ENCODE data around the gene PRKCH. TPM values are rescaled to one million over a fixed set of nuclear protein-coding genes. Genes with fewer than 3 reads are reported as not detected.

Gene PRKCH
- total and polyA plus RNA-seq, 2 donors from 2014 or later, result 8.3 to 47.0 TPM

GRCh38 chr14:61401461-61401860 is 80.1 kb downstream of the PRKCH start:
- no peak for DNase-seq
- no peaks in the 10 kb centered on the region for H3K36me3 ChIP-seq (ENCODE audit: control insufficient read depth in 2 of 3, insufficient read depth in 3 of 3, low read length in 3 of 3)
- no peak for FAIRE-seq
- H3K9ac ChIP-seq (ENCODE audit: low read length in 3 of 3), result no peak overlapping the region
- no peaks in the 10 kb centered on the region for H3K27me3 ChIP-seq (ENCODE audit: control insufficient read depth, insufficient read depth, low read length)
- peaks cover 0 to 3% (median 0%) of the 10 kb centered on the region in 3 donors for H3K4me1 ChIP-seq (ENCODE audit: control insufficient read depth in 2 of 3, insufficient read depth in 2 of 3, low read depth in 1 of 3, low read length in 3 of 3)
- no peak overlapping the region for H3K27ac ChIP-seq (ENCODE audit: low read depth in 2 of 2, low read length in 2 of 2)
- intact Hi-C loops (cut with DNase I), result no loop called here
- H3K4me3 ChIP-seq (ENCODE audit: low read length in 3 of 3), result no peak overlapping the region
- no peaks in the 10 kb centered on the region for H3K9me3 ChIP-seq (ENCODE audit: control insufficient read depth in 2 of 3, insufficient read depth in 1 of 3, low read length in 3 of 3)
- TF ChIP-seq CTCF (IDR thresholded peaks at IDR 0.05; ENCODE audit: borderline replicate concordance, extremely low read depth, insufficient read depth), result no peak

DNA sequence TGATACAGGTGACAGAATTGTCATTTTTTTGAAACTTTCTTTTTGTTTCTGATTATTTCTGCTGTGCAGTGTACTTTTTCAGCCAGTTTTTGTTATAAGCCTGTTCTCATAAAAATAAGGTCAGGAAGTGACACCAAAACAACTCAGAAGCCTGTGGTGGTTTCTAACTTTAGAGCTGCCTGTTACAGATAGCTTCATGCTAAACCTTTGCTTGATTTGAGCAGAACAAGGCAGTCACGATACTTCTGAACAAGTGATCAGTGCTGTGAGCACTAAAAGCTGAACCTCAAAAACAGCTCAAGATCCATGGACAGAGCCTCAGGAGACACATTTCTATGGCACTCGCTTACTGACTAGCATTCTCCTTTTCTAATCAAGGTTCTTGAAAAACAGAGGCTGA is 82.0 kb downstream of the PRKCH start:
- no peaks in the 10 kb centered on the region for H3K36me3 ChIP-seq (ENCODE audit: control insufficient read depth in 2 of 3, insufficient read depth in 3 of 3, low read length in 3 of 3)
- H3K9ac ChIP-seq (ENCODE audit: low read length in 3 of 3), result no peak overlapping the region
- no peak overlapping the region for H3K4me3 ChIP-seq (ENCODE audit: low read length in 3 of 3)
- H3K27me3 ChIP-seq (ENCODE audit: control insufficient read depth, insufficient read depth, low read length), result no peaks in the 10 kb centered on the region
- H3K27ac ChIP-seq (ENCODE audit: low read depth in 2 of 2, low read length in 2 of 2), result no peak overlapping the region
- FAIRE-seq (no peak), DNase-seq (no peak)
- H3K4me1 ChIP-seq (ENCODE audit: control insufficient read depth in 2 of 3, insufficient read depth in 2 of 3, low read depth in 1 of 3, low read length in 3 of 3), result peaks cover 0 to 3% (median 0%) of the 10 kb centered on the region in 3 donors
- H3K9me3 ChIP-seq (ENCODE audit: control insufficient read depth in 2 of 3, insufficient read depth in 1 of 3, low read length in 3 of 3), result no peaks in the 10 kb centered on the region
- TF ChIP-seq CTCF (IDR thresholded peaks at IDR 0.05; ENCODE audit: borderline replicate concordance, extremely low read depth, insufficient read depth), result no peak
- intact Hi-C loops (cut with DNase I), result no loop called here

- TF ChIP-seq CTCF (IDR thresholded peaks at IDR 0.05; ENCODE audit: borderline replicate concordance, extremely low read depth, insufficient read depth), result no peak
Observed at GRCh38 chr14:61404637-61405036, 83.3 kb downstream of the PRKCH start.

GRCh38 chr14:61406198-61406597 is 84.8 kb downstream of the PRKCH start:
- no peak for FAIRE-seq

More at GRCh38 chr14:61404637-61405036, 83.3 kb downstream of the PRKCH start:
- Histone ChIP-seq H3K4me3 (ENCODE audit: low read length in 3 of 3) (no peak overlapping the region), H3K9ac (ENCODE audit: low read length in 3 of 3) (no peak overlapping the region), H3K27me3 (ENCODE audit: control insufficient read depth, insufficient read depth, low read length) (no peaks in the 10 kb centered on the region), H3K27ac (ENCODE audit: low read depth in 2 of 2, low read length in 2 of 2) (no peak overlapping the region), H3K9me3 (ENCODE audit: control insufficient read depth in 2 of 3, insufficient read depth in 1 of 3, low read length in 3 of 3) (no peaks in the 10 kb centered on the region), H3K36me3 (ENCODE audit: control insufficient read depth in 2 of 3, insufficient read depth in 3 of 3, low read length in 3 of 3) (no peaks in the 10 kb centered on the region), H3K4me1 (ENCODE audit: control insufficient read depth in 2 of 3, insufficient read depth in 2 of 3, low read depth in 1 of 3, low read length in 3 of 3) (peaks cover 0 to 3% (median 0%) of the 10 kb centered on the region in 3 donors)
- FAIRE-seq (no peak), DNase-seq (no peak)
- intact Hi-C loops (cut with DNase I), result no loop called here

More at GRCh38 chr14:61406198-61406597, 84.8 kb downstream of the PRKCH start:
- H3K36me3 ChIP-seq (ENCODE audit: control insufficient read depth in 2 of 3, insufficient read depth in 3 of 3, low read length in 3 of 3), result no peaks in the 10 kb centered on the region
- H3K4me1 ChIP-seq (ENCODE audit: control insufficient read depth in 2 of 3, insufficient read depth in 2 of 3, low read depth in 1 of 3, low read length in 3 of 3), result peaks cover 0 to 3% (median 0%) of the 10 kb centered on the region in 3 donors
- no peaks in the 10 kb centered on the region for H3K9me3 ChIP-seq (ENCODE audit: control insufficient read depth in 2 of 3, insufficient read depth in 1 of 3, low read length in 3 of 3)
- no peak overlapping the region for H3K4me3 ChIP-seq (ENCODE audit: low read length in 3 of 3)
- no peaks in the 10 kb centered on the region for H3K27me3 ChIP-seq (ENCODE audit: control insufficient read depth, insufficient read depth, low read length)
- H3K9ac ChIP-seq (ENCODE audit: low read length in 3 of 3), result no peak overlapping the region
- intact Hi-C loops (cut with DNase I), result no loop called here
- no peak for TF ChIP-seq CTCF (IDR thresholded peaks at IDR 0.05; ENCODE audit: borderline replicate concordance, extremely low read depth, insufficient read depth)
- H3K27ac ChIP-seq (ENCODE audit: low read depth in 2 of 2, low read length in 2 of 2), result no peak overlapping the region
- DNase-seq, result peak in 3 of 5 donors; percentile 35 to 50 (median 37)

Data from kidney (tissue), 14 donors.